CD4-positive, alpha-beta T cell treated with Interleukin-21 for 1 hour (primary cell): ENCODE measurements around the gene TRMT2B.
"Not testable (repeated sequence)": the region's sequence is repeated elsewhere in the genome, so short reads cannot be mapped to it uniquely, and the experiment has no call there.

Experiments used
- DNase-seq: peaks from one replicate; pipeline ENCODE4 v3.0.0-alpha.2; 2020

TRMT2B gene

GRCh38 chrX:101051549-101052302 lies at the start of gene TRMT2B:
TSS of gene TRMT2B (minus strand) at chrX:101052111. CDS start at chrX:101042289, 9,822 bp downstream.
- DNase-seq = peak; percentile 83

- DNase-seq = peak; percentile 96
Observed at GRCh38 chrX:101097546-101098453, 45.9 kb upstream of the TRMT2B start, which contains the start of gene CENPI. TSS of gene CENPI (plus strand) at chrX:101098204. CDS start at chrX:101101071, 2,867 bp downstream.

GRCh38 chrX:101091817-101092216 lies 39.9 kb upstream of the TRMT2B start:
- DNase-seq = no peak

GRCh38 chrX:101081231-101081630 lies 29.3 kb upstream of the TRMT2B start:
- no peak for DNase-seq

GRCh38 chrX:101080326-101081124 lies 28.6 kb upstream of the TRMT2B start:
- DNase-seq = no peak

GRCh38 chrX:101079736-101080270 lies 27.9 kb upstream of the TRMT2B start:
- DNase-seq = no peak

GRCh38 chrX:101078716-101079598 lies 27.0 kb upstream of the TRMT2B start, which contains the start of gene TMEM35A:
TSS of gene TMEM35A (plus strand) at chrX:101078879. CDS start at chrX:101079003, 124 bp downstream.
- no peak for DNase-seq

- no peak for DNase-seq
Observed at GRCh38 chrX:101071582-101071981, 19.7 kb upstream of the TRMT2B start.

- DNase-seq = no peak
Observed at GRCh38 chrX:101062176-101062575, 10.3 kb upstream of the TRMT2B start.

- DNase-seq = no peak
Observed at GRCh38 chrX:101057093-101057714, 5.3 kb upstream of the TRMT2B start.

GRCh38 chrX:101056551-101056950 lies 4.6 kb upstream of the TRMT2B start:
- DNase-seq = not testable (repeated sequence)

GRCh38 chrX:101051153-101051548 lies 760 bp downstream of the TRMT2B start:
- DNase-seq = no peak

- no peak for DNase-seq
Observed at GRCh38 chrX:101040197-101040596, 11.7 kb downstream of the TRMT2B start.

- no peak for DNase-seq
Observed at GRCh38 chrX:101037231-101037630, 14.7 kb downstream of the TRMT2B start.

- no peak for DNase-seq
Observed at GRCh38 chrX:101029665-101030064, 22.2 kb downstream of the TRMT2B start.

- DNase-seq = no peak
Observed at GRCh38 chrX:101028562-101028961, 23.3 kb downstream of the TRMT2B start.

- no peak for DNase-seq
Observed at GRCh38 chrX:101025126-101025525, 26.8 kb downstream of the TRMT2B start.

- no peak for DNase-seq
Observed at GRCh38 chrX:101022020-101022419, 29.9 kb downstream of the TRMT2B start.

- not testable (repeated sequence) for DNase-seq
Observed at GRCh38 chrX:101012031-101012430, 39.9 kb downstream of the TRMT2B start.

GRCh38 chrX:101009090-101009489 lies 42.8 kb downstream of the TRMT2B start:
- DNase-seq = no peak

GRCh38 chrX:100999451-100999850 lies 52.5 kb downstream of the TRMT2B start:
- no peak for DNase-seq
